ENCODE measurements around the gene ZNF649.

The ZNF649 gene

GRCh38 chr19:51891193-51891747, 13.5 kb downstream of the ZNF649 start:
- DNase-seq (ENCODE audit: low read depth, low spot score) = no peak
- no peak overlapping the region for H3K4me3 ChIP-seq (ENCODE audit: low read length)

- no peak for DNase-seq (ENCODE audit: low read depth, low spot score)
- no peak overlapping the region for H3K4me3 ChIP-seq (ENCODE audit: low read length)
Measured at GRCh38 chr19:51889934-51890333, 14.9 kb downstream of the ZNF649 start.

GRCh38 chr19:51887522-51888498, 17.0 kb downstream of the ZNF649 start, which contains the start of gene ZNF577:
Gene ZNF577, minus strand, starts transcription at chr19:51887951. Its CDS starts 7,569 bp downstream, at chr19:51880382.
- no peak within 1 kb of the TSS for H3K4me3 ChIP-seq (ENCODE audit: low read length)
- no peak for DNase-seq (ENCODE audit: low read depth, low spot score)

GRCh38 chr19:51884713-51885112, 20.1 kb downstream of the ZNF649 start:
- H3K4me3 ChIP-seq (ENCODE audit: low read length) = no peak overlapping the region
- DNase-seq (ENCODE audit: low read depth, low spot score) = no peak

GRCh38 chr19:51882518-51882917, 22.3 kb downstream of the ZNF649 start:
- no peak for DNase-seq (ENCODE audit: low read depth, low spot score)
- no peak overlapping the region for H3K4me3 ChIP-seq (ENCODE audit: low read length)

- DNase-seq (ENCODE audit: low read depth, low spot score) = no peak
- no peak overlapping the region for H3K4me3 ChIP-seq (ENCODE audit: low read length)
Measured at GRCh38 chr19:51873097-51873496, 31.7 kb downstream of the ZNF649 start.

GRCh38 chr19:51861870-51862622, 42.8 kb downstream of the ZNF649 start:
- no peak overlapping the region for H3K4me3 ChIP-seq (ENCODE audit: low read length)
- no peak for DNase-seq (ENCODE audit: low read depth, low spot score)
